CD4-positive, CD25-positive, alpha-beta regulatory T cell (primary cell): ENCODE results near the gene ACSF3. TPM values are rescaled to one million over a fixed set of nuclear protein-coding genes. Genes with fewer than 3 reads are reported as not detected.
A peak's percentile ranks its signal among the peaks of the same experiment; 100 is the strongest.

Experiments used
- ATAC-seq, 2 donors: fragments of 150-1000 bp; cut with Tn5 transposase; one replicate each; pipeline ENCODE4 v1.10.0; 2021; ENCODE audit warnings: low read depth in 2 of 2, moderate number of reproducible peaks in 2 of 2, moderate library complexity in 1 of 2
- DNase-seq, 3 donors: peaks; one replicate each; pipeline versions ENCODE4 v3.0.0 to v3.0.0-alpha.2; 2012 to 2022; ENCODE audit warnings: mixed read lengths in 1 of 3
- H3K27ac ChIP-seq: one replicate; pipeline ENCODE4 v1.7.0; 2013; ENCODE audit warnings: mild to moderate bottlenecking, low read length; ENCODE audit not compliant: insufficient read depth, poor library complexity, severe bottlenecking
- H3K27me3 ChIP-seq: one replicate; pipeline ENCODE4 v1.7.0; 2013; ENCODE audit warnings: low read length; ENCODE audit not compliant: control insufficient read depth, insufficient read depth
- H3K36me3 ChIP-seq: one replicate; pipeline ENCODE4 v1.7.0; 2013; ENCODE audit warnings: mild to moderate bottlenecking, low read length, moderate library complexity; ENCODE audit not compliant: control insufficient read depth, insufficient read depth
- H3K4me1 ChIP-seq: 2 replicates; pipeline ENCODE4 v1.7.0; 2013; ENCODE audit warnings: mild to moderate bottlenecking, low read length; ENCODE audit not compliant: insufficient read depth, control insufficient read depth, poor library complexity, severe bottlenecking
- H3K4me3 ChIP-seq: one replicate; pipeline ENCODE4 v1.7.0; 2013; ENCODE audit warnings: low read depth, mild to moderate bottlenecking, low read length, moderate library complexity
- H3K9me3 ChIP-seq, 2 experiments: 1 replicate in 1 of 2; 2 replicates in 1 of 2; pipeline ENCODE4 v1.7.0; 2013; ENCODE audit warnings: low read length in 2 of 2, mild to moderate bottlenecking in 1 of 2, moderate library complexity in 1 of 2; ENCODE audit not compliant: control insufficient read depth in 2 of 2
- H3K27ac Mint-ChIP-seq, 3 donors: one replicate each; pipeline ENCODE4 v1.8.0; 2020 to 2022; ENCODE audit warnings: mild to moderate bottlenecking in 3 of 3, mixed read lengths in 3 of 3, moderate library complexity in 2 of 3
- H3K27me3 Mint-ChIP-seq: one replicate; pipeline ENCODE4 v1.8.0; 2022; ENCODE audit warnings: mild to moderate bottlenecking, mixed read lengths
- H3K36me3 Mint-ChIP-seq: one replicate; pipeline ENCODE4 v1.8.0; 2020; ENCODE audit warnings: mixed read lengths
- H3K4me1 Mint-ChIP-seq, 4 donors: one replicate each; pipeline ENCODE4 v1.8.0; 2020 to 2022; ENCODE audit warnings: mixed read lengths in 4 of 4, mild to moderate bottlenecking in 1 of 4
- H3K4me3 Mint-ChIP-seq, 4 donors: one replicate each; pipeline ENCODE4 v1.8.0; 2020 to 2022; ENCODE audit warnings: mild to moderate bottlenecking in 4 of 4, mixed read lengths in 4 of 4, moderate library complexity in 3 of 4
- H3K9me3 Mint-ChIP-seq, 7 donors: one replicate each; pipeline ENCODE4 v1.8.0; 2020 to 2022; ENCODE audit warnings: mixed read lengths in 7 of 7, mild to moderate bottlenecking in 3 of 7, moderate library complexity in 2 of 7
- polyA plus RNA-seq, 4 donors: library from polyadenylated mRNA; unstranded; fragments of 300-500 nt; fragmentation: Illumina TruSeq; gene quantifications; one replicate each; pipeline ENCODE4 v1.2.3, GENCODE V29; 2021
- total RNA-seq: library from RNA; stranded (reverse); gene quantifications from one replicate; pipeline ENCODE4 v1.2.3, GENCODE V29; 2022

ACSF3 gene
- total and polyA plus RNA-seq, 5 donors from 2014 or later = 24.1 to 56.3 (median 29.1) TPM

- Mint-ChIP-seq H3K27ac (peak overlapping the region in 1 of 3 donors; percentile 56), H3K9me3 (no peaks in the 10 kb centered on the region), H3K4me3 (no peak overlapping the region), H3K27me3 (no peaks in the 10 kb centered on the region), H3K4me1 (peaks cover 3 to 11% (median 7%) of the 10 kb centered on the region in 4 donors), H3K36me3 (peaks cover 28% of the 10 kb centered on the region)
- DNase-seq (no peak), ATAC-seq (no peak)
- peaks cover 44% of the 10 kb centered on the region for H3K36me3 ChIP-seq
- no peaks in the 10 kb centered on the region for H3K4me1 ChIP-seq
- H3K9me3 ChIP-seq = no peaks in the 10 kb centered on the region
- H3K4me3 ChIP-seq = no peak overlapping the region
- H3K27me3 ChIP-seq = no peaks in the 10 kb centered on the region
- H3K27ac ChIP-seq = no peak overlapping the region
These were observed 40.6 kb downstream of the ACSF3 start for GRCh38 chr16:89134269-89134668.

DNA sequence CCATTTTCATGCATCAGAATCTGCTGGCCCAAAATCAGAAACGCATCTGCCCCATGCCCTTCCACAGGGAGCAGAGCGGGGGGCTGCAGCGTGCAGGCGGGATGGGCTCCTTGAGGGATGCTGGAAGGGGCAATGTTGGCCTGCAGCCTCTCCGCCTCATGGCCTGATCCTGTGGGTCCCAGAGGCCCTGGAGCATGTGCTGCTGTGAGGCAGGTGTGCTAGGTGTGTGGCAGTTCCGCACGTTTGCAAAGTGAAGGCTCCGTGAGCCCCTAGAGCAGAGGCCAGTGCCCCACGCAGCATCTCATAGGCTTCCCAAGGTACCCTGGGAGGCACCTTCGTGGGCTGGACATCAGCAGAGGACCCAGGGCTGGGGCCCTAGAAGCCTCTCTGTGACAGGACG, 41.5 kb downstream of the ACSF3 start:
- no peak overlapping the region for H3K27ac ChIP-seq
- no peak overlapping the region for H3K4me3 Mint-ChIP-seq
- H3K36me3 ChIP-seq = peaks cover 40% of the 10 kb centered on the region
- peaks cover 24% of the 10 kb centered on the region for H3K36me3 Mint-ChIP-seq
- H3K4me1 ChIP-seq = no peaks in the 10 kb centered on the region
- no peaks in the 10 kb centered on the region for H3K27me3 Mint-ChIP-seq
- H3K4me3 ChIP-seq = no peak overlapping the region
- H3K9me3 Mint-ChIP-seq = no peaks in the 10 kb centered on the region
- ATAC-seq (no peak), DNase-seq (no peak)
- H3K4me1 Mint-ChIP-seq = peaks cover 0 to 11% (median 5%) of the 10 kb centered on the region in 4 donors
- H3K27me3 ChIP-seq = no peaks in the 10 kb centered on the region
- no peak overlapping the region for H3K27ac Mint-ChIP-seq
- H3K9me3 ChIP-seq = no peaks in the 10 kb centered on the region

DNA sequence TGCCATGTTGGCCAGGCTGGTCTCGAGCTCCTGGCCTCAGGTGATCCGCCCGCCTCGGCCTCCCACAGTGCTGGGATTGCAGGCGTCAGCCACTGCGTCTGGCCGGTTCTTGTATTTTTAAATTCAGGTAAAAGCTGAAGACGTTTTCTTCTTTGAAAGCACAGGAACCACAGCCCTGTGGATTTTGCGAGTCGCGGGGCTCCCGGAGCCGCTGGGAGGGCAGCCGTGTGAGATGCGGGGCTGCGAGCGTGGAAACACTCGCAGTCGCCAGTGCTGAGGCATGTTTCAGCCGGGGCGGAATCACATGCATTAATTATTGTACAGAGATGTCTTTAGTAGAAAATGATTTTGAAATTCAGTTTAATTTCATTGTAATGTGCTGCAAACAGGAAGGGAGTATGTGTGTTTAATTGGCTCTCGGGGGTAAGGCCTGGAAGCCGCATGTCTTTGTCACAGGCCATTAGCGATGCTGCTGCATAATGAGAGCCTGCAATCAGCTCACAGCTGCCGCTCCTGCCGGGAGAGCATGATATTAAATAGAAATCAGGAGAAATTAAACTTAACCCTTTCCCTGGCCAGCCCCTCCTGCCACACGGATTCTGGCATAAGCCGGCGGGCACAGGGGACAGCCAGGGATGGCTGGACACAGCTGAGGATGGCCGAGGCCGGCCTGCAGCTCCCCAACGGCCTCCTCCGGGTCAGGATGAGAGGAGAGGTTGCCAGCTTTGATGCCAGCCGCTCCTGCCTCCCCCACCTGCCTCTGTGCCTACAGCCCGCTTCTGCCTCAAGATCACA, 42.5 kb downstream of the ACSF3 start:
- no peak overlapping the region for H3K27ac ChIP-seq
- H3K4me1 ChIP-seq = no peaks in the 10 kb centered on the region
- no peaks in the 10 kb centered on the region for H3K27me3 ChIP-seq
- peak overlapping the region in 1 of 3 donors; percentile 29 for H3K27ac Mint-ChIP-seq
- H3K27me3 Mint-ChIP-seq = no peaks in the 10 kb centered on the region
- H3K36me3 Mint-ChIP-seq = peaks cover 27% of the 10 kb centered on the region
- H3K36me3 ChIP-seq = peaks cover 44% of the 10 kb centered on the region
- no peaks in the 10 kb centered on the region for H3K9me3 Mint-ChIP-seq
- DNase-seq (no peak), ATAC-seq (no peak)
- H3K4me3 Mint-ChIP-seq = no peak overlapping the region
- no peaks in the 10 kb centered on the region for H3K9me3 ChIP-seq
- peaks cover 0 to 11% (median 1%) of the 10 kb centered on the region in 4 donors for H3K4me1 Mint-ChIP-seq
- no peak overlapping the region for H3K4me3 ChIP-seq

DNA sequence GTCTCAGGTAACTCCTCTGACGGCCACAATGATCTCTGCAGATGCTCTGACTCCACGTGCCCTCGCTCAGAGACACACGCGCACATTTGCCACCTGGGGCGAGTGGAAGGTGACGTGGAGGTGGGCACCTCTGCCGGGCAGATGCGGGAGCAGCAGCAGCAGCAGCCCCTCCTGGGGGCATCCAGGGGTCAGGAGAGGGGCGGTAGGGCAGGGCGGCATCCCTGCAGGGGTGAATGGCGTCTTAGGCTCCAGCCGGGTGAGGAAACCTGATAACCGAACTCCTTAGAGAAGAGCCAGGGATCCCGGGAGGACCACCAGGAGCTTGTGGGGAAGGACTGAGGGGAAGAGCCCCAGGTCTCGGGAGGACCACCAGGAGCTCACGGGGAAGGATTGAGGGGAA, 43.3 kb downstream of the ACSF3 start:
- no peak overlapping the region for H3K27ac Mint-ChIP-seq
- H3K9me3 ChIP-seq = no peaks in the 10 kb centered on the region
- DNase-seq (no peak), ATAC-seq (no peak)
- H3K4me1 Mint-ChIP-seq = peaks cover 0 to 8% (median 1%) of the 10 kb centered on the region in 4 donors
- H3K27me3 Mint-ChIP-seq = no peaks in the 10 kb centered on the region
- H3K27ac ChIP-seq = no peak overlapping the region
- peaks cover 23% of the 10 kb centered on the region for H3K36me3 Mint-ChIP-seq
- peaks cover 47% of the 10 kb centered on the region for H3K36me3 ChIP-seq
- H3K9me3 Mint-ChIP-seq = no peaks in the 10 kb centered on the region
- H3K27me3 ChIP-seq = no peaks in the 10 kb centered on the region
- H3K4me3 Mint-ChIP-seq = no peak overlapping the region
- H3K4me1 ChIP-seq = no peaks in the 10 kb centered on the region
- no peak overlapping the region for H3K4me3 ChIP-seq

DNA sequence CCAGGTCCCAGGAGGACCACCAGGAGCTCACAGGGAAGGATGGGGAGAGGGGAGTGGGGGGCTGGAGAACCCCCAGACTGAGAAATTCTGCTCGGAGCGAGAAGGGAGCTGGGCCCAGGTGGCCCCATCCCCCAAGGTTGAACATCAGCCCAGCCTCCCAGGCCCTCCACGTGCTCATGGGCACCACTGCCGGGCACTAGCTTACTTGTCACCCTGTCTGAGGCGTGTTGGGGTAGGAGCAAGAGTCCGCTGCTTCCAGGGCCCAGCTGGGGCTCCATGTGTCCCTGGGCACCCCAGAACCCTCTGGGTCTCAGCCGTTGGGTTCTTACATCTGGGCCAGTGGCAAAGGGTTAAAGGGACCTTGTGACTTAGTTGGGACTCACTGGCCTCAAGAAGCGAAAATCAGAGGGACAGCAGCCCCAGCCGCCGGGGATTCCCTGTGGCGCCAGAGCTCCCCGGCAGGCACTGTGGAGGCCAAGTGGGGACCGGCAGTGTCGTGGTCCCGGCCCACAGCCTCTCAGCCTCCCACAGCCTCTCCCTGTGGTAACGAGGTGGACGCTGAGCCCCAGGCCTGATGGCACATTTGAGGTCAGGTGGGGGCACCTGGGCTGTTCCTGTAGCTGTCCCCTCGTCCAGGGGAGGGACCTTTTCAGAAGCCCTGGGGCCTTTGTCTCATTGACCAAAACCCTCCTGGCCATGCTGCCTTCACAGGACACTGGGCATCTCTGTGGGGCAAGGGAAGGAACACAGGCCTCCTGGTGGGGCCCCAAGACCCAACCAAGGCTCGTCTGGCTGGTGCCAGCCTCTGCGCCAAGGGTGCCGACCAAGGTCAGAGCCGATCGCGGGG, 44.2 kb downstream of the ACSF3 start:
- no peak for ATAC-seq
- H3K4me1 Mint-ChIP-seq = peaks cover 0 to 8% (median 1%) of the 10 kb centered on the region in 4 donors
- Histone ChIP-seq H3K27ac (no peak overlapping the region), H3K36me3 (peaks cover 43% of the 10 kb centered on the region), H3K4me3 (no peak overlapping the region), H3K9me3 (no peaks in the 10 kb centered on the region), H3K27me3 (no peaks in the 10 kb centered on the region), H3K4me1 (no peaks in the 10 kb centered on the region)
- H3K27ac Mint-ChIP-seq = no peak overlapping the region
- peaks cover 23% of the 10 kb centered on the region for H3K36me3 Mint-ChIP-seq
- H3K4me3 Mint-ChIP-seq = no peak overlapping the region
- H3K27me3 Mint-ChIP-seq = no peaks in the 10 kb centered on the region
- no peaks in the 10 kb centered on the region for H3K9me3 Mint-ChIP-seq
- DNase-seq = no peak

GRCh38 chr16:89138513-89138795, 44.8 kb downstream of the ACSF3 start:
- Mint-ChIP-seq H3K36me3 (peaks cover 23% of the 10 kb centered on the region), H3K9me3 (no peaks in the 10 kb centered on the region), H3K4me1 (peaks cover 0 to 8% (median 1%) of the 10 kb centered on the region in 4 donors), H3K27me3 (no peaks in the 10 kb centered on the region), H3K4me3 (no peak overlapping the region), H3K27ac (peak overlapping the region in 1 of 3 donors; percentile 38)
- Histone ChIP-seq H3K9me3 (no peaks in the 10 kb centered on the region), H3K4me1 (no peaks in the 10 kb centered on the region), H3K36me3 (peaks cover 38% of the 10 kb centered on the region), H3K27me3 (no peaks in the 10 kb centered on the region), H3K4me3 (no peak overlapping the region), H3K27ac (no peak overlapping the region)
- DNase-seq = no peak
- ATAC-seq = no peak

GRCh38 chr16:89138843-89139520, 45.3 kb downstream of the ACSF3 start:
- Histone ChIP-seq H3K9me3 (no peaks in the 10 kb centered on the region), H3K4me3 (no peak overlapping the region), H3K27ac (no peak overlapping the region), H3K4me1 (no peaks in the 10 kb centered on the region), H3K36me3 (peaks cover 33% of the 10 kb centered on the region), H3K27me3 (no peaks in the 10 kb centered on the region)
- Mint-ChIP-seq H3K9me3 (no peaks in the 10 kb centered on the region), H3K4me1 (peaks cover 0 to 6% (median 1%) of the 10 kb centered on the region in 4 donors), H3K36me3 (peaks cover 20% of the 10 kb centered on the region), H3K27me3 (no peaks in the 10 kb centered on the region), H3K27ac (peak overlapping the region in 1 of 3 donors; percentile 14), H3K4me3 (no peak overlapping the region)
- DNase-seq (no peak), ATAC-seq (no peak)
